ENCODE results near the gene POLR3B.
"Not testable (repeated sequence)": the region's sequence is repeated elsewhere in the genome, so short reads cannot be mapped to it uniquely, and the experiment has no call there.

The POLR3B gene

GRCh38 chr12:106433055-106433454, 75.5 kb downstream of the POLR3B start:
- no peak overlapping the region for H3K27ac Mint-ChIP-seq
- H3K36me3 Mint-ChIP-seq (ENCODE audit: insufficient read depth): peaks cover 15% of the 10 kb centered on the region
- no peaks in the 10 kb centered on the region for H3K27me3 Mint-ChIP-seq
- DNase-seq: no peak
- no peaks in the 10 kb centered on the region for H3K9me3 Mint-ChIP-seq
- ATAC-seq (replicated peaks): no peak
- H3K4me1 Mint-ChIP-seq (ENCODE audit: low read depth in 2 of 2): no peaks in the 10 kb centered on the region
- H3K4me3 Mint-ChIP-seq: no peak overlapping the region

- no peaks in the 10 kb centered on the region for H3K27me3 Mint-ChIP-seq
- no peak overlapping the region for H3K27ac Mint-ChIP-seq
- no peaks in the 10 kb centered on the region for H3K4me1 Mint-ChIP-seq (ENCODE audit: low read depth in 2 of 2)
- peaks cover 17% of the 10 kb centered on the region for H3K36me3 Mint-ChIP-seq (ENCODE audit: insufficient read depth)
- no peaks in the 10 kb centered on the region for H3K9me3 Mint-ChIP-seq
- no peak overlapping the region for H3K4me3 Mint-ChIP-seq
- no peak for DNase-seq
- no peak for ATAC-seq (replicated peaks)
Measured at GRCh38 chr12:106434526-106434925, 77.0 kb downstream of the POLR3B start.

GRCh38 chr12:106436164-106436563, 78.6 kb downstream of the POLR3B start:
- H3K4me3 Mint-ChIP-seq: no peak overlapping the region
- H3K36me3 Mint-ChIP-seq (ENCODE audit: insufficient read depth): peaks cover 21% of the 10 kb centered on the region
- H3K27me3 Mint-ChIP-seq: no peaks in the 10 kb centered on the region
- ATAC-seq (replicated peaks): no peak
- no peaks in the 10 kb centered on the region for H3K4me1 Mint-ChIP-seq (ENCODE audit: low read depth in 2 of 2)
- H3K27ac Mint-ChIP-seq: no peak overlapping the region
- DNase-seq: no peak
- H3K9me3 Mint-ChIP-seq: no peaks in the 10 kb centered on the region

- no peak overlapping the region for H3K4me3 Mint-ChIP-seq
- H3K27me3 Mint-ChIP-seq: no peaks in the 10 kb centered on the region
- ATAC-seq (replicated peaks): no peak
- peaks cover 10% of the 10 kb centered on the region for H3K36me3 Mint-ChIP-seq (ENCODE audit: insufficient read depth)
- no peaks in the 10 kb centered on the region for H3K4me1 Mint-ChIP-seq (ENCODE audit: low read depth in 2 of 2)
- H3K9me3 Mint-ChIP-seq: no peaks in the 10 kb centered on the region
- H3K27ac Mint-ChIP-seq: no peak overlapping the region
- no peak for DNase-seq
Measured at GRCh38 chr12:106442575-106442974, 85.0 kb downstream of the POLR3B start.

GRCh38 chr12:106445053-106445452, 87.5 kb downstream of the POLR3B start:
- Mint-ChIP-seq H3K27me3 (no peaks in the 10 kb centered on the region), H3K27ac (no peak overlapping the region), H3K36me3 (ENCODE audit: insufficient read depth) (peaks cover 3% of the 10 kb centered on the region), H3K9me3 (no peaks in the 10 kb centered on the region), H3K4me3 (no peak overlapping the region), H3K4me1 (ENCODE audit: low read depth in 2 of 2) (no peaks in the 10 kb centered on the region)
- DNase-seq (no peak), ATAC-seq (replicated peaks) (no peak)

GRCh38 chr12:106445959-106446358, 88.4 kb downstream of the POLR3B start:
- Mint-ChIP-seq H3K4me3 (no peak overlapping the region), H3K4me1 (ENCODE audit: low read depth in 2 of 2) (no peaks in the 10 kb centered on the region), H3K27ac (no peak overlapping the region), H3K36me3 (ENCODE audit: insufficient read depth) (no peaks in the 10 kb centered on the region), H3K9me3 (no peaks in the 10 kb centered on the region), H3K27me3 (no peaks in the 10 kb centered on the region)
- no peak for DNase-seq
- ATAC-seq (replicated peaks): no peak

GRCh38 chr12:106446419-106447092, 89.0 kb downstream of the POLR3B start:
- Mint-ChIP-seq H3K27me3 (no peaks in the 10 kb centered on the region), H3K9me3 (no peaks in the 10 kb centered on the region), H3K4me3 (no peak overlapping the region), H3K36me3 (ENCODE audit: insufficient read depth) (no peaks in the 10 kb centered on the region), H3K27ac (no peak overlapping the region), H3K4me1 (ENCODE audit: low read depth in 2 of 2) (no peaks in the 10 kb centered on the region)
- ATAC-seq (replicated peaks) (no peak), DNase-seq (no peak)

GRCh38 chr12:106452309-106452708, 94.8 kb downstream of the POLR3B start:
- DNase-seq: no peak
- H3K27me3 Mint-ChIP-seq: no peaks in the 10 kb centered on the region
- H3K27ac Mint-ChIP-seq: no peak overlapping the region

GRCh38 chr12:106455111-106455510, 97.6 kb downstream of the POLR3B start:
- H3K27ac Mint-ChIP-seq: no peak overlapping the region
- H3K4me1 Mint-ChIP-seq (ENCODE audit: low read depth in 2 of 2): peaks cover 5 to 10% of the 10 kb centered on the region in 2 donors
- H3K9me3 Mint-ChIP-seq: no peaks in the 10 kb centered on the region
- DNase-seq (no peak), ATAC-seq (replicated peaks) (no peak)
- H3K4me3 Mint-ChIP-seq: no peak overlapping the region
- H3K36me3 Mint-ChIP-seq (ENCODE audit: insufficient read depth): no peaks in the 10 kb centered on the region
- no peaks in the 10 kb centered on the region for H3K27me3 Mint-ChIP-seq

More at GRCh38 chr12:106452309-106452708, 94.8 kb downstream of the POLR3B start:
- Mint-ChIP-seq H3K4me1 (ENCODE audit: low read depth in 2 of 2) (no peaks in the 10 kb centered on the region), H3K4me3 (no peak overlapping the region), H3K36me3 (ENCODE audit: insufficient read depth) (no peaks in the 10 kb centered on the region), H3K9me3 (no peaks in the 10 kb centered on the region)
- ATAC-seq (replicated peaks): no peak

GRCh38 chr12:106459124-106459523, 101.6 kb downstream of the POLR3B start:
- Mint-ChIP-seq H3K27ac (no peak overlapping the region), H3K27me3 (no peaks in the 10 kb centered on the region), H3K4me1 (ENCODE audit: low read depth in 2 of 2) (peaks cover 23 to 25% of the 10 kb centered on the region in 2 donors), H3K9me3 (no peaks in the 10 kb centered on the region), H3K36me3 (ENCODE audit: insufficient read depth) (peaks cover 3% of the 10 kb centered on the region), H3K4me3 (no peak overlapping the region)
- ATAC-seq (replicated peaks): peak; percentile 61
- DNase-seq: no peak

GRCh38 chr12:106459534-106459933, 102.0 kb downstream of the POLR3B start:
- H3K36me3 Mint-ChIP-seq (ENCODE audit: insufficient read depth): peaks cover 3% of the 10 kb centered on the region
- no peaks in the 10 kb centered on the region for H3K27me3 Mint-ChIP-seq
- H3K27ac Mint-ChIP-seq: no peak overlapping the region
- ATAC-seq (replicated peaks): no peak
- no peak overlapping the region for H3K4me3 Mint-ChIP-seq
- H3K9me3 Mint-ChIP-seq: no peaks in the 10 kb centered on the region
- DNase-seq: no peak
- H3K4me1 Mint-ChIP-seq (ENCODE audit: low read depth in 2 of 2): peaks cover 23 to 25% of the 10 kb centered on the region in 2 donors

- Mint-ChIP-seq H3K36me3 (ENCODE audit: insufficient read depth) (peaks cover 3% of the 10 kb centered on the region), H3K27ac (peak overlapping the region; percentile 67 to 70), H3K27me3 (no peaks in the 10 kb centered on the region), H3K4me3 (peak overlapping the region in 1 of 2 donors; percentile 54), H3K4me1 (ENCODE audit: low read depth in 2 of 2) (peaks cover 23 to 25% of the 10 kb centered on the region in 2 donors), H3K9me3 (no peaks in the 10 kb centered on the region)
- no peak for ATAC-seq (replicated peaks)
- DNase-seq: no peak
Measured at GRCh38 chr12:106461730-106462129, 104.2 kb downstream of the POLR3B start.

- H3K9me3 Mint-ChIP-seq; DNase-seq; H3K27ac Mint-ChIP-seq; H3K36me3 Mint-ChIP-seq (ENCODE audit: insufficient read depth); ATAC-seq (replicated peaks); H3K4me3 Mint-ChIP-seq; H3K27me3 Mint-ChIP-seq: not testable (repeated sequence)
- H3K4me1 Mint-ChIP-seq (ENCODE audit: low read depth in 2 of 2): peaks cover 16 to 18% of the 10 kb centered on the region in 2 donors
Measured at GRCh38 chr12:106465605-106466004, 108.1 kb downstream of the POLR3B start.

GRCh38 chr12:106475662-106476061, 118.1 kb downstream of the POLR3B start:
- not testable (repeated sequence) for H3K36me3 Mint-ChIP-seq (ENCODE audit: insufficient read depth)

More at GRCh38 chr12:106475662-106476061, 118.1 kb downstream of the POLR3B start:
- not testable (repeated sequence) for ATAC-seq (replicated peaks); H3K27me3 Mint-ChIP-seq; H3K27ac Mint-ChIP-seq; H3K4me3 Mint-ChIP-seq; H3K4me1 Mint-ChIP-seq (ENCODE audit: low read depth in 2 of 2); DNase-seq; H3K9me3 Mint-ChIP-seq

Data from effector memory CD8-positive, alpha-beta T cell (primary cell).